SKM-1 treated with dmso at 0.1 percent for 144 hours (cell line): ENCODE results near the gene PTBP3.

Source experiments
- DNase-seq: peaks from one replicate; lab custom pipeline; 2025; ENCODE audit not compliant: unreplicated experiment; lab: John Stamatoyannopoulos, UW

The PTBP3 gene

DNA sequence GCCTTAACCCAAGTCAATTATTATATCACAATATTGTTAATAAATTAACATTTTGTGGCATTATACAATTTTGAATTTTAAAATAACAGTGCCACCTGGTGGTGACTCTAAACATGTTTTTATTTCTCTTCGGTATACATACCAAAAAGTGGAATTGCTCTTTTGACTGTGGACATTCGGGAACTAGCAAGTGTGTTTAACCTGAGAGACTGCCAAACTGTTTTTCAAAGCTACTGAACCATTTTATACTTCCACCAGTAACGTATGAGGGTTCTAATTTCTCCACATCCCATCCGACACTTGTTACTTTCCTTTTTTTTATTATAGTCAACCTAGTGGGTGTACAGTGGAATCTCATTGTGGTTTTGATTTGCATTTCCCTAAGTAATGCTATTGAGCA lies 28.2 kb upstream of the PTBP3 start:
- peak; percentile 6 for DNase-seq

DNA sequence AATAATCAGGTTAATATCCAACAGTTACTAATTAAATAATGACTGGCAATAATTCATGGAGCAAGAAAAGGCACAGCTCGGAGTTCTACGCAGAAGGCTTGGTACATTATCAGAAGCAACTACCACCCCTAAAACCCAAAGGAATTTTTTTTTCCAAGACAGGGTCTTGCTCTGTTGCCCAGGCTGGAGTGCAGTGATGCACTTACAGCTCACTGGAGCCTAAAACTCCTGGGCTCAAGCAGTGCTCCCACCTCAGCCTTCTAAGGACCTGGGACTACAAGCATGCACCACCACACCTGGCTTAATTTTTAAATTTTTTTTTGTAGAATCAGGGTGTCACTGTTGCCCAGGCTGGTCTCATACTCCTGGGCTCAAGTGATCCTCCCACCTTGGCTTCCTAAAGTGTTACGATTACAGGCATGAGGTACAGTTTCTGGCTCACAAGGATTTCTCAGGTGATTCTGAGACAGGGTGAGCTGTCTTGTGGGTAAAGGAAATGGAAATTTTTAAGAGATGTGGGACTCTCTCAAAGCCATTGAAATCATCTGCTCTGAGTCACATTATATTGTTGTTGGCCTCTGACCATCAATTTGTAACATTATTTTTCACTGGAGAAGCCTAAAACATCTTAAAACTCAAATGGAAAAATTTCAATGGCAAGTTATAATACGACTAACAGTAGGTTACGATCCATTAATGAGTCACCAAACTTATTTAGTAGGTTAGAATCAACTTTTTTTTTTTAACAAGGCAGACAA lies 26.8 kb upstream of the PTBP3 start:
- no peak for DNase-seq

GRCh38 chr9:112355427-112355897 lies 22.0 kb upstream of the PTBP3 start:
- DNase-seq = no peak

DNA sequence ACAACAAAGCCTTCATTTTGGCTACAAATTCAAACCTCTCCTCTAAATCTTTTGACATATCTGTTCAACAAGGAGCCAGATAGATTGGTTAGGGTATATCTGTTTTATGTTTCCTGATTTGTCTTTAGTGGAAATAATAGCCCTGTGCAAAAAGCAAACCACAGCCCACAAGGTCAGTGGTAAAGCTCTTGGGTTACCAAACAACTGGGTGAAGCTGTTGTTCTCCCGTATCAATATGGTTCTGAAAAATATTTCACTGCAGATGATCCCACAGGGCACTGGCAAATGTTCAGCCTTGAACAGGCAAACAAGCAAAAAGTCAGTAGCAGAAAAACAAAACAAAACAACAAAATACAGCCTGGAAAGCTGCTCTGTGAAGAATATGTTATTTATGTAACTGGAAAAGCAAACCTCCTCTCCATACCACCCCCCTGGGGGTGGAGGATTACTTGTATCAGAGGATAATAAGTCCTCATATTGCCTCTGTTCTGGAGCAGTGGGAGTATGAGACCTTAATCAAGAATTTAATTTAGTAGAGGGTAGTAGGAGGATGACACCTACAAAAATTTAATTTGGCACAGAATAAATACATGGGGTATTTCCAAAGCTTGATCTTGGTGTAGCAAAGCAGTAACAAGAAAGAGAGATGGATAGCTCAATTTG lies 20.8 kb upstream of the PTBP3 start:
- DNase-seq = no peak

- no peak for DNase-seq
Observed at GRCh38 chr9:112352209-112352608, 18.8 kb upstream of the PTBP3 start.

GRCh38 chr9:112351184-112351583 lies 17.8 kb upstream of the PTBP3 start:
- DNase-seq = no peak

- DNase-seq = no peak
Observed at GRCh38 chr9:112349008-112349333, 15.6 kb upstream of the PTBP3 start.

- no peak for DNase-seq
Observed at GRCh38 chr9:112348257-112349007, 15.0 kb upstream of the PTBP3 start.

DNA sequence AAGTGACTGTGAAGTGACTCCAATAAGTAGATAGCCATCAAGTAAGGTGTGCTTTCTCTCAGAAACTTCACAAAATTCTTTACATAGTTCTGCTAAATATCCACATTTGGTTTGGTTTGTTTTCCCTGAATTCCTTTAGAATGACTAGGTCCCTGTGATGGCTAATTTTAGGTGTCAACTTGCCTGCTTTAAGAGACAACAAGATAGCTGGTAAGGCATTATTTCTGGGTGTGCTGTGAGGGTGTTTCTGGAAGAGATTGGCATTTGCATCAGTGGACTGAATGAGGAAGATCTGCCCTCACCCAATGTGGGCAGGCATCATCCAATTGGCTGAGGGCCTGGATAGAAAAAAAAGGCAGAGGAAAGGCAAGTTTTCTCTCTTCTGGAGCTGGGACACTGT lies 8.3 kb upstream of the PTBP3 start:
- DNase-seq = no peak

GRCh38 chr9:112339886-112340285 lies 6.5 kb upstream of the PTBP3 start:
- DNase-seq = no peak

DNA sequence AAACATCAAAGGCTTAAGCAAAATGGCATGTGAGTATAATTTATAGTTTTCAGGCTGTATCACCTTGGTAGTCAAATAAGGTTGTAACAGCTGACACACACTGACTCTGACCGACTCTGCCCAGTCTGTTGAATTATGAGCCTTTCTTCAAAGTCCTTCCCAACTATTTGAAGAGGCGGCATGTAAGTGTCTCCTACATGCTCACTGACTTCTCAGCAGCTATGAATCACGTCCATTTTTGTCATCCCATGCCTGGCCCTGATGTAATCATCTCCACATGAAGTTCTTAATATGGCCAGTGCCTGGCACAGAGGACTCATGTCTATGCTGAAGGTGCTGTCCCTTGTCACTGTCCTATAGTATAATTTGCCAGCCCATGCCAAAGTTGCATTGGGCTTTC lies 5.1 kb upstream of the PTBP3 start:
- DNase-seq = no peak

DNA sequence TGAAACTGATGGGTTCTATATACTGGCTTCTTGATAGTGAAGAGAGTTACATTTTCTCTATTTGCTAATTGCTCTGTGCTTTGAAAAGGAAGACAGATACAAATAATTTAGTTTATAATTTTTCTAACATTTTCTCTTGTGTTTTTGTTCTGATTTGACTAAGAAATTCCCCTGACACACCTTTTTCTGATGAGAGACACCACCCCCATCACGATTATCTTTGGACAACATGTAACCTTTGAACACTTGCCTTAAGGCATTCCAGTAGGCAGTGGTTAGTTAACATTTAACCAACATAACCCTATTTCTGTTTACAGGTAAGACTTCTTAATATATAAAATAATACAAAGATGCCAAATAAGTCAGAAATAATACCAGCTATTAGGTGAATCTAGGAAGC lies 4.1 kb upstream of the PTBP3 start:
- no peak for DNase-seq

- no peak for DNase-seq
Observed at GRCh38 chr9:112334432-112334841, 1.0 kb upstream of the PTBP3 start.

GRCh38 chr9:112333639-112334431 lies 416 bp upstream of the PTBP3 start:
- peak; percentile 69 for DNase-seq

DNA sequence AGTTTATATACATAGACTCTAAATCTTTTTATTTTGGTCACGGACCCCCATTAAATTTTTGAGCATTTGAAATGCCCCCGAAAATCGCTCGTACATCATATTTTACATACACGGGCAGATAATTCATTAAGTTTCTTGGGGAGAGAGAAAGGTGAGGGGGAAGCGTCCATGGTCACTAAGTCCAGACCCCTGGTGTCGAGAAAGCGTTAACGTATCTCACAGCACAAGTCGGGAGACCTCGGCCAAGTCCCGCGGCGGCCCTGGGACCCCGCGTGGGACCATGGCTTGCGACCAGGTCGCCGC lies 794 bp downstream of the PTBP3 start:
- no peak for DNase-seq

- no peak for DNase-seq
Observed at GRCh38 chr9:112332214-112332613, 1.2 kb downstream of the PTBP3 start.

- DNase-seq = no peak
Observed at GRCh38 chr9:112331674-112331952, 1.8 kb downstream of the PTBP3 start.

DNA sequence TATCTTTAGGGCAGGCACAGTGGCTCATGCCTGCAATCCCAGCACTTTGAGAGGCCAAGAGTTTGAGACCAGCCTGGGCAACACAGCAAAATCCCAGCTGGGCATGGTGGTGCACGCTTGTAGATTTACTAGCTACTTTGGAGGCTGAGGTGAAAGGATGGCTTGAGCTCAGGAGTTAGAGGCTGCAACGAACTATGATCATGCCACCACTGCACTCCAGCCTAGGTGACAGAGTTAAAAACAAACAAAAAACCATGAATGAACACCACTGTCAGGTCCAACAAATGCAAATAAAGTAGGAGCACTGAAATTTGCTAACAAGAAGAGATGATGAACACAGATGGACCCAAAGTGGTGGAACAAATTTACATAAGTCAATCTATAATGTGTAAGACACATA lies 4.9 kb downstream of the PTBP3 start:
- DNase-seq = no peak

- DNase-seq = no peak
Observed at GRCh38 chr9:112327718-112328450, 5.5 kb downstream of the PTBP3 start.

- DNase-seq = no peak
Observed at GRCh38 chr9:112326194-112326593, 7.2 kb downstream of the PTBP3 start.

DNA sequence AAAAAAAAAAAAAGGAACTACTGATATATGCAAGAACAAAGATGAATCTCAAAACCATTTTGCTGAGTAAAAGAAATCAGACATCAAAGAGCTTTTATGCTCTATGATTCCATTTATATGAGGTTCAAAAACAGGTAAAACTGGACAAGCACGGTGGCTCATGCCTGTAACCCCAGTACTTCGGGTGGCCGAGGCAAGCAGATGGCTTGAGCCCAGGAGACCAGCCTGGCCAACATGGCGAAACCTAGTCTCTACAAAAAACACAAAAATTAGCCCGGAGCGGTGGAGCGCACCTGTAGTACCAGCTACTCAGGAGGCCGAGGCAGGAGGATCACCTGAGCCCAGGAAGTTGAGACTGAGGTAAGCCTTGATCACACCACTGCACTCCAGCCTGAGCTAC lies 7.8 kb downstream of the PTBP3 start:
- DNase-seq = no peak
